ENCODE measurements around the gene RELN.

The RELN gene

GRCh38 chr7:103666326-103666725, 323.1 kb downstream of the RELN start:
- DNase-seq = no peak

GRCh38 chr7:103664577-103664976, 324.9 kb downstream of the RELN start:
- DNase-seq = no peak

- no peak for DNase-seq
These were observed 328.7 kb downstream of the RELN start for GRCh38 chr7:103660455-103661371.

- no peak for DNase-seq
These were observed 331.1 kb downstream of the RELN start for GRCh38 chr7:103658055-103659005.

GRCh38 chr7:103657474-103657894, 332.0 kb downstream of the RELN start:
- DNase-seq = no peak

GRCh38 chr7:103656221-103656620, 333.2 kb downstream of the RELN start:
- no peak for DNase-seq

GRCh38 chr7:103651593-103652377, 337.7 kb downstream of the RELN start:
- no peak for DNase-seq

- no peak for DNase-seq
These were observed 340.4 kb downstream of the RELN start for GRCh38 chr7:103649052-103649451.

- DNase-seq = no peak
These were observed 341.3 kb downstream of the RELN start for GRCh38 chr7:103648135-103648534.

- no peak for DNase-seq
These were observed 345.1 kb downstream of the RELN start for GRCh38 chr7:103644319-103644718.

GRCh38 chr7:103640031-103640779, 349.3 kb downstream of the RELN start:
- DNase-seq = no peak

- no peak for DNase-seq
These were observed 351.7 kb downstream of the RELN start for GRCh38 chr7:103637726-103638125.

GRCh38 chr7:103637094-103637493, 352.4 kb downstream of the RELN start:
- DNase-seq = no peak

- DNase-seq = no peak
These were observed 353.3 kb downstream of the RELN start for GRCh38 chr7:103636153-103636552.

- no peak for DNase-seq
These were observed 356.5 kb downstream of the RELN start for GRCh38 chr7:103632972-103633371.

GRCh38 chr7:103632005-103632639, 357.3 kb downstream of the RELN start:
- no peak for DNase-seq

- DNase-seq = no peak
These were observed 359.1 kb downstream of the RELN start for GRCh38 chr7:103630318-103630717.

- DNase-seq = no peak
These were observed 360.7 kb downstream of the RELN start for GRCh38 chr7:103628742-103629141.

- DNase-seq = no peak
These were observed 362.7 kb downstream of the RELN start for GRCh38 chr7:103626776-103627175.

- no peak for DNase-seq
These were observed 367.2 kb downstream of the RELN start for GRCh38 chr7:103622274-103622673.

All from stimulated activated CD4-positive, alpha-beta T cell treated with anti-CD3 and anti-CD28 coated beads, Interleukin-4, amount 100 ng/mL, for 4 hours (primary cell).